Measurements from ENCODE around the gene SYT9.

GRCh38 chr11:7499081-7499480, 247.4 kb downstream of the SYT9 start:
- TF ChIP-seq POLR2A (IDR thresholded peaks at IDR 0.05; ENCODE audit: low read length) (no peak), HOXA7 (CRISPR knock-in tag; IDR thresholded peaks at IDR 0.05) (no peak), FOSB (CRISPR knock-in tag; IDR thresholded peaks at IDR 0.05) (no peak), BCL3 (IDR thresholded peaks at IDR 0.05) (no peak), BHLHE40 (IDR thresholded peaks at IDR 0.05; ENCODE audit: low read depth, low read length) (no peak)
- TF ChIP-seq, protein P1, sequence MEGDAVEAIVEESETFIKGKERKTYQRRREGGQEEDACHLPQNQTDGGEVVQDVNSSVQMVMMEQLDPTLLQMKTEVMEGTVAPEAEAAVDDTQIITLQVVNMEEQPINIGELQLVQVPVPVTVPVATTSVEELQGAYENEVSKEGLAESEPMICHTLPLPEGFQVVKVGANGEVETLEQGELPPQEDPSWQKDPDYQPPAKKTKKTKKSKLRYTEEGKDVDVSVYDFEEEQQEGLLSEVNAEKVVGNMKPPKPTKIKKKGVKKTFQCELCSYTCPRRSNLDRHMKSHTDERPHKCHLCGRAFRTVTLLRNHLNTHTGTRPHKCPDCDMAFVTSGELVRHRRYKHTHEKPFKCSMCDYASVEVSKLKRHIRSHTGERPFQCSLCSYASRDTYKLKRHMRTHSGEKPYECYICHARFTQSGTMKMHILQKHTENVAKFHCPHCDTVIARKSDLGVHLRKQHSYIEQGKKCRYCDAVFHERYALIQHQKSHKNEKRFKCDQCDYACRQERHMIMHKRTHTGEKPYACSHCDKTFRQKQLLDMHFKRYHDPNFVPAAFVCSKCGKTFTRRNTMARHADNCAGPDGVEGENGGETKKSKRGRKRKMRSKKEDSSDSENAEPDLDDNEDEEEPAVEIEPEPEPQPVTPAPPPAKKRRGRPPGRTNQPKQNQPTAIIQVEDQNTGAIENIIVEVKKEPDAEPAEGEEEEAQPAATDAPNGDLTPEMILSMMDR (IDR thresholded peaks at IDR 0.05), result no peak

Data from A549 (cell line).